Duodenal mucosa (tissue), 2 donors: ENCODE measurements around the gene PNMA8A.

Experiments used
- H3K27ac ChIP-seq: one replicate; pipeline ENCODE4 v1.7.0; 2013; ENCODE audit warnings: low read depth, low read length
- H3K27me3 ChIP-seq, 2 donors: one replicate each; pipeline ENCODE4 v1.7.0; 2013; ENCODE audit warnings: low read length in 2 of 2, control low read depth in 1 of 2; ENCODE audit not compliant: insufficient read depth in 2 of 2, control insufficient read depth in 1 of 2
- H3K36me3 ChIP-seq, 2 donors: one replicate each; pipeline ENCODE4 v1.7.0; 2013; ENCODE audit warnings: low read length in 2 of 2, control low read depth in 1 of 2; ENCODE audit not compliant: insufficient read depth in 2 of 2, control insufficient read depth in 1 of 2
- H3K4me1 ChIP-seq, 2 donors: one replicate each; pipeline ENCODE4 v1.7.0; 2013; ENCODE audit warnings: low read length in 2 of 2, control low read depth in 1 of 2; ENCODE audit not compliant: insufficient read depth in 2 of 2, control insufficient read depth in 1 of 2
- H3K4me3 ChIP-seq, 2 donors: one replicate each; pipeline ENCODE4 v1.7.0; 2013; ENCODE audit warnings: low read length in 2 of 2, low read depth in 1 of 2
- H3K9ac ChIP-seq, 2 donors: one replicate each; pipeline ENCODE4 v1.7.0; 2013; ENCODE audit warnings: low read length in 2 of 2, low read depth in 1 of 2
- H3K9me3 ChIP-seq, 2 donors: one replicate each; pipeline ENCODE4 v1.7.0; 2013; ENCODE audit warnings: low read length in 2 of 2, control low read depth in 1 of 2; ENCODE audit not compliant: control insufficient read depth in 1 of 2

Gene PNMA8A

GRCh38 chr19:46470376-46470775 lies 987 bp downstream of the PNMA8A start:
- no peak overlapping the region for H3K27ac ChIP-seq
- no peaks in the 10 kb centered on the region for H3K9me3 ChIP-seq
- no peak overlapping the region for H3K9ac ChIP-seq
- no peaks in the 10 kb centered on the region for H3K36me3 ChIP-seq
- peaks cover 10 to 15% of the 10 kb centered on the region in 2 donors for H3K27me3 ChIP-seq
- H3K4me3 ChIP-seq: no peak overlapping the region
- no peaks in the 10 kb centered on the region for H3K4me1 ChIP-seq

DNA sequence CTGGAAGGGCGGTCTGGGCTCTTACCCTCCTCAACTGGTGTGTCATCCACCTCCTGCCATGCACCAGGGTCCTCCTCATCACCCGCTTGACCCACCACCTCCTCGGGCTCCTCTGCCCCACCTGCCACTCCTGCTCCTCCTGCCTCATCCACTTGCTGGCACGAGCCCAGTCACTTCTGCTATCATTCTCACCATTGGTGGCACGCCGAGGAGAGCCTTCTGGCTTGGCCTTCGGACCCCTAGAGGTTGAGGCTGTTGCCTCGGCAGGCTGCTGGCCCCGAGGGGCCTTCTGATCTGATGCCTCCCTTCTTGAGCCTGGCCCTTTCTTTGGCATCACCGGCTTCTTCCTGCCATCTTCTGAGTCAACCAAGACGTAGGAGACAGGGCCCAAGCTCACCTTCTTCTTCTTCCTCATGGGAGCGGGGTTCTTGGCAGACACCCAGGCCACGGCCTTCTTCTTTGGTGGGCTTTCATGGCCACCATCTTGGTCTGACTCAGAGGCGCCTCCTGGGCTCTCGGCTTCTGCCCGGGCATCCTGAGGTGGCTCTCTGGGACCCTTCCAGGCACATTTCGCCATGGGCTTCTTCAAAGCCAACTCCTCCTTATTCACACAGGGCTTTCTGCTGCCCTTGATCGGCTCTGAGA lies 1.7 kb downstream of the PNMA8A start:
- Histone ChIP-seq H3K4me1 (no peaks in the 10 kb centered on the region), H3K4me3 (no peak overlapping the region), H3K9me3 (no peaks in the 10 kb centered on the region), H3K36me3 (no peaks in the 10 kb centered on the region), H3K27me3 (peaks cover 10 to 15% of the 10 kb centered on the region in 2 donors), H3K9ac (no peak overlapping the region), H3K27ac (no peak overlapping the region)

- H3K9me3 ChIP-seq: no peaks in the 10 kb centered on the region
- H3K9ac ChIP-seq: no peak overlapping the region
- H3K4me3 ChIP-seq: no peak overlapping the region
- H3K4me1 ChIP-seq: no peaks in the 10 kb centered on the region
- no peak overlapping the region for H3K27ac ChIP-seq
- no peaks in the 10 kb centered on the region for H3K36me3 ChIP-seq
- peaks cover 10% of the 10 kb centered on the region in 2 donors for H3K27me3 ChIP-seq
These were observed 4.7 kb downstream of the PNMA8A start for GRCh38 chr19:46466536-46467196.

- H3K9me3 ChIP-seq: no peaks in the 10 kb centered on the region
- no peaks in the 10 kb centered on the region for H3K36me3 ChIP-seq
- no peaks in the 10 kb centered on the region for H3K27me3 ChIP-seq
- no peak overlapping the region for H3K9ac ChIP-seq
- no peaks in the 10 kb centered on the region for H3K4me1 ChIP-seq
- no peak overlapping the region for H3K4me3 ChIP-seq
- H3K27ac ChIP-seq: no peak overlapping the region
These were observed 7.8 kb downstream of the PNMA8A start for GRCh38 chr19:46463516-46463915.

DNA sequence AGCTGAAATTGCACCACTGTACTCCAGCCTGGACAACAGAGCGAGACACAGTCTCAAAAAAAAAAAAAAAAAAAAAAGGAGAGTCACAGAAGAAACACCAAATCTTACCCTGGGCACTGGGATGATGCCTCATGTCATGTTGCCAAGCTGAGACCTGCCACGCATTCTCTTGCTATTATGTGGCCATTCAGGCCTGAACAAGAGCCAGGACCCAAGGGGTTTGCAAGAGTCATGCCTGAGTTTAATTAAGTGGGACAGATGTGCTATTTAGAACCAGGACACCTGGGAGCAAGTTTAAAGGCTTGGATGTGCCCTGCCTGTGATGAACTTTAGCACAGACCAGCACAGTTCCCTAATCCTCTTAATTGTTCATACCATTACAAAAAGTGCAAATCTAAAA lies 9.8 kb downstream of the PNMA8A start:
- no peak overlapping the region for H3K4me3 ChIP-seq
- H3K27me3 ChIP-seq: no peaks in the 10 kb centered on the region
- no peaks in the 10 kb centered on the region for H3K9me3 ChIP-seq
- no peaks in the 10 kb centered on the region for H3K4me1 ChIP-seq
- H3K9ac ChIP-seq: no peak overlapping the region
- no peaks in the 10 kb centered on the region for H3K36me3 ChIP-seq
- H3K27ac ChIP-seq: no peak overlapping the region

DNA sequence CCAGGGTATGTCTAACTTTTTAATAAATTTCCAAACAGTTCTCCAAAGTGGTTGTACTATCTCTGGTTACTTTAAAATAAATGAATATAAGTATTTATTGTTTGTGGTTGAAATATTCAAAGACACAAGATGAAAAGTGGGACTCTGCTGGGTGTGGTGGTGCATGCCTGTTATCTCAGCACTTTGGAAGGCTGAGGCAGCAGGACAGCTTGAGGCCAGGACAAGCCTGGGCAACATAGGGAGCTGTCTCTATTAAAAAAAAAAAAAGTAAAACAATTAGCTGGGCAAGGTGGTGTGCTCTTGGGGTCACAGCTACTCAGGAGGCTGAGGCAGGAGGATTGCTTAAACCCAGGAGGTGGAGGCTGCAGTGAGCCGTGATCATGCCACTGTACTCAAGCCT lies 10.4 kb downstream of the PNMA8A start:
- Histone ChIP-seq H3K9me3 (no peaks in the 10 kb centered on the region), H3K4me1 (no peaks in the 10 kb centered on the region), H3K4me3 (no peak overlapping the region), H3K36me3 (no peaks in the 10 kb centered on the region), H3K27me3 (no peaks in the 10 kb centered on the region), H3K9ac (no peak overlapping the region), H3K27ac (no peak overlapping the region)

- no peak overlapping the region for H3K9ac ChIP-seq
These were observed 11.3 kb downstream of the PNMA8A start for GRCh38 chr19:46460055-46460454.

DNA sequence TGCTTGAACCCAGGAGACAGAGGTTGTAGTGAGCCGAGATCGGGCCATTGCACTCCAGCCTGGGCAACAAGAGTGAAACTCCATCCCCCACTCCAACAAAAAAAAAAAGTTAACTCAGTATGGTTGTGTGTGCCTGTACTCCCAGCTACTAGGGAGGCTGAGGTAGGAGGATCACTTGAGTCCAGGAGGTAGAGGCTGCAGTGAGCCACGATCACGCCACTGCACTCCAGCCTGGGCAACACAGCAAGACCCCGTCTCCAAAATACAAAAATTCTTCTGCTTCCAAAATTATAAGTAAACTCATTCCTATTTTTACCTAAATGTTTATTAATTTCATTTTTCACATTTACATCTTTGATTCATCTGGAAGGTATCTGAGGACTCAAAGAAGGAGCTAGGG lies 14.4 kb downstream of the PNMA8A start:
- H3K9me3 ChIP-seq: no peaks in the 10 kb centered on the region
- H3K9ac ChIP-seq: no peak overlapping the region
- no peaks in the 10 kb centered on the region for H3K36me3 ChIP-seq

More at GRCh38 chr19:46460055-46460454, 11.3 kb downstream of the PNMA8A start:
- Histone ChIP-seq H3K27me3 (no peaks in the 10 kb centered on the region), H3K27ac (no peak overlapping the region), H3K36me3 (no peaks in the 10 kb centered on the region), H3K4me3 (no peak overlapping the region), H3K9me3 (no peaks in the 10 kb centered on the region), H3K4me1 (no peaks in the 10 kb centered on the region)

GRCh38 chr19:46454244-46454643 lies 17.1 kb downstream of the PNMA8A start:
- H3K27ac ChIP-seq: no peak overlapping the region
- no peaks in the 10 kb centered on the region for H3K27me3 ChIP-seq
- no peaks in the 10 kb centered on the region for H3K4me1 ChIP-seq
- no peaks in the 10 kb centered on the region for H3K36me3 ChIP-seq
- peaks cover 0 to 3% of the 10 kb centered on the region in 2 donors for H3K9me3 ChIP-seq
- H3K9ac ChIP-seq: no peak overlapping the region
- no peak overlapping the region for H3K4me3 ChIP-seq

More for the DNA sequence above, 14.4 kb downstream of the PNMA8A start:
- H3K4me3 ChIP-seq: no peak overlapping the region
- no peak overlapping the region for H3K27ac ChIP-seq
- H3K27me3 ChIP-seq: no peaks in the 10 kb centered on the region
- H3K4me1 ChIP-seq: no peaks in the 10 kb centered on the region

DNA sequence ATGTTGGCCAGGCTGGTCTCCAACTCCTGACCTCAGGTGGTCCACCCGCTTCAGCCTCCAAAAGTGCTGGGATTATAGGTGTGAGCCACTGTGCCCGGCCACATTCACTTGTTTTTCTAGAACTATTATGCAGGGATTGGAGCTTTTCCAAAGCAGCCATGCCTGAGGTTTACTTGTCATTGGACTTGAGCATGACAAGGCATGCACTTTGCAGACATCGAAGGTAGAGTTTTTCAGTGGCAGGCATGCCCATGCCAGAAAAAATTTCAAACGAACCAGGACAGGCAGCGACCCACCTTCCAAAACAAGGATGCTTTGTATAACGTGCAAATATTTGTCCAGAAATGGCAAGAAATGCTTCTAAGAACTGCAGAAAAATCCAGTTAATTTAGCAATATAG lies 17.7 kb downstream of the PNMA8A start:
- H3K9me3 ChIP-seq: peaks cover 0 to 3% of the 10 kb centered on the region in 2 donors
- H3K27ac ChIP-seq: no peak overlapping the region
- no peak overlapping the region for H3K4me3 ChIP-seq
- no peaks in the 10 kb centered on the region for H3K4me1 ChIP-seq
- no peaks in the 10 kb centered on the region for H3K36me3 ChIP-seq
- H3K9ac ChIP-seq: no peak overlapping the region
- H3K27me3 ChIP-seq: no peaks in the 10 kb centered on the region
